NCI-H1417 treated with DMSO at 0.1 percent for 48 hours (cell line): Measurements from ENCODE around the gene OTX2.

Experiments
- DNase-seq: peaks from one replicate; lab custom pipeline; 2025; lab: John Stamatoyannopoulos, UW

Gene OTX2

DNA sequence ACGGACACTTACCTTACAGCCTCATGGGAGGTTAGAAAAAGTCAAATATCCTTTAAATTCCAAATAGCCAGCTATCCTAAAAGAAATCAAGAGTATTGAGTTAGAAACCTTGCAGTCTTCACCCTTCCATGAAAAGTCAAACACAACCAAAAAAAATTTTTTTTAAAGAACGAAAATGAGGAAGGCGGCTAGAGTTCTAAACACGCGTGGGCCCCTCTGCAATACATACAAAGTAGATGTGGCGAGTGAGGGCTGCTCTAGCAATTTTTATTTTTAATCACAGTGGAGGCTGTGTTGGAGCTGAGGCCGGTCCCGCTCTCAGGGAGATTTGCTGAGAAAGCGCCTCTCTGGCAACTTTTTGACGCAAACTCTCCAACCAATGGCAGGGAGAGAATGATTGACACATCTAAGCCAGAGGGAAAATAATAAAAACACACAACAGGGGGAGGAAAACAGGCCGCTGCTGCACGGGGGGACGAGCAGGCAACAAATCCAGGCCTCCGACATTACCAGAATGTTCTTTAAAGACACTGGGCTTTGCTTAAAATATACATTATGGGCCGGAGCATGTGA, at the start of gene OTX2:
TSS of gene OTX2 (minus strand) at position 333 of the 573 bp plus-strand sequence. CDS start 5,023 bp downstream, outside the sequence.
- DNase-seq = no peak

DNA sequence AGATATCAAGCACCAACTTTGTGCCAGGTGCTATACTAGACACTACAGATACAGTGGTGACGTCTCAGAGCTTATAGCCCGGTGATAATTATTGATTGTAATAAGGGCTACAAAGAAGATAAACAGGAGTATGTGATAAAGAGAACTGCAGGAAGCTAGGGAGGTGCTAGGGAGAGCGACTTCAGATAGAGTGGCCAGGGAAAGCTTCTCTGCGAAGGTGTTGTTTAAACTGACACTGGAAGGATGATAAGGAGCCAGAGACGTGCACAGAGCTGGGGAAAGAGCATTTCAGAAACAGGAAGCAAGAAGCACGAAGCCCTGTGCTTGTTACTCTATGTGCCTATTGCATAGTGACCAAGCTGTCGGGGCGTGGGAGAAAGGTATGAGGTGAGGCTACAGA, 48.1 kb upstream of the OTX2 start:
- DNase-seq = no peak

DNA sequence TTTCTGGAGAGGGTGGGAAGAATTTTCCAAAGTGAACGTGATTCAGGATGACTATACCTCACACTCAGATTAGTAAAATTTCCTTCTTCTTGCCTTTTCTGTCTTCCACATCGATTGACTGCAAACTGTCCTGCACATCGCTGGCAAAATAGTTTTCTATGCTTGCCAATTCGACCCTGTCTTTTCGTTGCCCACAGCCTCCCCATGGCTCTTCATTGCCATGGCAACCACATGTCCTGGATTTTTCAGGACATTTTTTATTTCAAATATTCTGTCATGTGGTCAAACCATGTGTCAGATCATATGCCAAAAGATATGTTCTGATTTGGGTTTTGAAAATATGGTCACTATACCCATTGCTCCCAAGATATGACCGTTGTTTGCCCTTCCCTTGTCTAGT, 46.9 kb upstream of the OTX2 start:
- no peak for DNase-seq

DNA sequence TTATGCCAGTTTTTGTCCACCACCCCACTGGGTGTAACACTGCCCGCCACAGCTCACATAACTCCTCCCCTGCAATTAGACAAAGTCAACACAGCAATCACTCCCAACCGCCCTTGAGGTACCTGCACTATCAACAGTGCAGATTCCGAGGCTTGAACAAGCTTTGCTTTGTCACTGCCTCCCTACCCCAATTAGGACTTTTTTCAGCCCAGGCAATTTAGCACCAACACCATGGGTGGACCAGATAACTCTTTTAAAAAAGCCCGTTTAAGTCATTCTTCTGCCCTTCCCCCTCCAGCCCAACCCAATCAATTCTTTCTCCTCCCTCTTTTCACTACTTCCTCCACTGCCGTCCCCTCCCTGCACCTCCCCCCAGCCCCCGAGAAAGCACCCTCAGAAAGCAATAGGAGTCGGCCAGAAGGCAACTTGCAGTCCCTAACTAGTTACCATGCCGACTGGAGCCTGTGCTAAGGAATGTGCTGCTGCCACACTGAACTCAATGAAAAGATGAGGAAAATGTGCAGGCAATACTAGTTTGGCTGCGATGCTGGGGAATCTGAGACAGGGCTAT, 45.7 kb upstream of the OTX2 start:
- peak; percentile 56 for DNase-seq

DNA sequence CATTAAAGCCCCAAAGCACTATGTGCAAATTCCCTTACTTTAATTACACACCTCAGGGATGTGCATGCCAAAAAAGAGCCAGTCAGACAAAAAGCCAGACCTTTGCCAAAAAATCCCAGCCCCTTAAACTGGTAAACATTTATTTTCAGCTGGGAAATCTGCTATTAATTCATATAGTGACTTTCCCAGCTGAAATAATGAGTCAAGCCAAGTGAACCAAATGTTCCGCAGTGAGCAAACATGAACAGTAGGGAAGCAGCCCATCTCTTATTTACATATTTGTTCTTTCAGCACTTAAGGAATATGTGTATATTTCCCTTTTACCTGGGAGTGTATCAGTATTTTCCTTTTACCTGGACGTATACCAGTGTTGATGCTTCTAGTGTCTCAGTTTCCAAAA, 44.0 kb upstream of the OTX2 start:
- DNase-seq = no peak

DNA sequence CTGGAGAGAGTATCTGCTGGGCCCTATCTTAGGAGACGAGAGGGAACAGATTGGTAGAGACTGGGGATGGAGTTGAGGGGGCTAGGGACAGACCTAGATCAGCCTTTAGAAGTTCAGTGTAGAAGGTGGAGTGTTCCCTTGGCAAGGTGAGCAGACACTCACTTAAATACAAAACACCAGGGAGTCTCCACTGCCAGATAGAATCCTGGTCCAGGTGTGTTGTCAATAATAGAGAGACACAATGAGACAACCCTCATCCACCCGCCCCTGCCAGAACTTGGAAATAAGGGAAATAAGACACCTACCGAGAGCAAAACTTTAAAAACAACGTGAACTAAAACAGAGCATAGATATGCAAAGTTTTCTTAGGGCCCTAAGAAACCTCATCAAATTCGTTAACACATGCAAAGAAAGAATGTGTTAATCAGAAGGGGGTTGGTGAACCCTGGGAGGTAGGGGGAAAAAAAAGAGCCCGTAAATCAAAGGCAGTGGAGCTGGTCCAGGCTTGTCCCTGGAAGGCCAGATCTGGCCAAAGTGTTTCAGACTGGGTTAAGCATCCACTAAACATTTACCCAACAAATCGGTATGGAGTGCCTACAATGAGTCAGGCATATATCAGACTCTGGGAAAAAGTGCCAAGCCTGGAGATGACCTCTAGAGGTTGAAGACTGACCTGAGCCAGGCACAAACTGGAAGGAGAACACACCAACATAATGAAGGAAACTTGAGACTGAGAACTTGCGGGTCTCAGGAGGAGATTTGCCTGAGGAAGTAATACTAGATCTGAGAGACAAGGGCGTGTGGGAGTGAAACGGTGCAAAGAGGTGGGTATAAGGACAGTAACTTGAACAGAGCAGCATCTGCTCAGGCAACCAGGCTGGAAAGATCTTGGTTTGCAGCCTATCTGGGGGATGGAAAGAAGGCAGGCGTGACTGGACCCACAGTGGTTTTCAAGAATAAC, 37.0 kb upstream of the OTX2 start:
- DNase-seq = no peak

DNA sequence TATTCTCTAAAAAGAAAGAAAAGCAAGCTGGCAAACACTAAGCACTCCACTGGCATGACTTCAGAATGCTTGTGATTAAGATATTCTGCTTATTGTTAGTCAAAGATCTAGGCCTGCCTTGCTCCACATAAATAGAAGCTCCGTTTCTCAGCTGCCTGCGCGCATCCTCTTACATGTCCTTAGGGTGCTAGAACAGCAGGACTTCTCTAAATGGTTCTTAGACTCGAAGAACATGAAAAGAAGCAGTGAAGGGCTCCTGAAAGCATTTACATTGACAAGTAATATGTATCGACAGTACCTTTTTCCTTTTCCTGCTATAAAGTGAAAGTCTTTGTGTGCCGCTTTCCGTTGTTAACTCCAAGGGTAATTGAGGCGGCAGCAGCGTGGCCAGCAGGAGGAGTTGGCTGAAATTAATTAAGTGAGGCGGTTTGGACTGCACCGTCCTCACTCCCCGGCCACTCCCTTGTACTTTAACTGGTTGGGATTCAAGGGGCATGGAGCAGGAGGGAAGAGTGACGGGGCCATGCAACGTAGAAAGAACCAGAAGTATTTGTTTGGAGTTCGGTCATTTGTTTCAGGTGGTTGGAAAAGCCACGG, 34.2 kb upstream of the OTX2 start:
- DNase-seq = no peak

DNA sequence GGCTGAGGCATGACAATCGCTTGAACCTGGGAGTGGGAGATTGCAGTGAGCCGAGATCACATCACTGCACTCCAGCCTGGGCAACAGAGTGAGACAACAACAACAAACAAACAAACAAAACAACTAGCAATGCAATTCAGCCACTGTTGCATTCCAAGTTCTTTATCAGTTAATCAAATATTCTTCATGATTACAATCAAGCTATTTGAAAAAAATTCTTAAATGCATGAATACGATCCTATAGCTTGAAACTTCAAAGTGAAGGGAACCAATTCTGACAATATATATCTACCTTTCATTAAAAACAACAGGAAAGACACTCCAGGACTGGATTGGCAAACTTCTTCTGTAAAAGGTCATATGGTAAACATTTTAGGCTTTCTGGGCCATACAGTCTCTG, 31.3 kb upstream of the OTX2 start:
- no peak for DNase-seq

DNA sequence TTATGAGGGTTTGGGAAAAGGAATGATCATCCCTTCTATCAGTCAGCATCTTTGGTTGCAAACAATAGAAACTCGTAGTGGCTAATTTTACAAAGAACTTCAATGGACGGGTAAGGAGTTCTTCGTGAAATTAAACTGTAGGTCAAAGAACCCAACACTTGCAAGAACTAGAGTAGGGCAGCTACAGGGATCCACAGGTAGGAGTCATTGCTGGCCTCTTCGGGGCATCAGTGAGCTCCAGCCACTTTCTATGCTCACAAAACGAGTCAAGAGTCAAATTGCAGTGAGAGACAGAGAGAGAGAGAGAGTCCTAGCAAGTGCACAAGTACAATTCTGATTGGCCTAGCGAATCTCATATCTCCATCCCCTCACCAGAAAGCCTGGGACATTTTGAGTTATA, 29.9 kb upstream of the OTX2 start:
- DNase-seq = no peak

DNA sequence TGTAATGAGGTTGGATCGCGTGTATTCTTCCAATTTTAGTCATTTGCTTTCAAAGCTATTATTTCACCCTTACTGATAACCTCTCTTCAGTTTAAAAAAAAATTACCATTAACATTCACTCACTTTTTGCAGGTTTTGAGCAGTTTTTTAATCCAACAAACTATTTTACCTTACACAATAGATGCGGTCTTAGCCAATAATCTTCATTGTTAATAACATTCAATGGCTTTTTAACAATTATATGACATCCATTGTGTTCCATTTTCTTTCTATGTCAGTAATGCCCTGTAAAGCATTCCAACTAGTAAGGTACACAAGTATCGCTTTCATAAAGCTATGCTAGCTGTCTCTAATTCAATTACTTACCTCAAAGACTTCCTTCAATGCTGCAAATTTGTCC, 18.9 kb upstream of the OTX2 start:
- no peak for DNase-seq

DNA sequence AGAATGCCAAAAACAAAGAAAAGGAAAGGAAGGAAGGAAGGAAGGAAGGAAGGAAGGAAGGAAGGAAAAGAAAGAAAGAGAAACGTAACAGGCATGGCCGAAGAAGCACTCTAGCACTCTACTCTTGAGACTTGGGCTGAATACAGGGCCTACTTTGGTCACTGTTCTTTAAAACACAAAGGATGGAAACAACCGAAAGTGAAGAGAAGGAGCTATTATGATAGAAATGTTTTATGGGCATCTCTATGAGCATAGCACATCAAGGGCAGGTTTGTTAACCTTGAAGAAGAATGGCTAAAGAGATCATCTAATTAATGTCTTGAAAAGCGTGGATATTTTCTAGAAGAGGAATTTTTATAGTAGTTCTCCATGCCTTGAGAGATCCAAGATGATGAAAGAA, 15.9 kb upstream of the OTX2 start:
- DNase-seq = no peak

DNA sequence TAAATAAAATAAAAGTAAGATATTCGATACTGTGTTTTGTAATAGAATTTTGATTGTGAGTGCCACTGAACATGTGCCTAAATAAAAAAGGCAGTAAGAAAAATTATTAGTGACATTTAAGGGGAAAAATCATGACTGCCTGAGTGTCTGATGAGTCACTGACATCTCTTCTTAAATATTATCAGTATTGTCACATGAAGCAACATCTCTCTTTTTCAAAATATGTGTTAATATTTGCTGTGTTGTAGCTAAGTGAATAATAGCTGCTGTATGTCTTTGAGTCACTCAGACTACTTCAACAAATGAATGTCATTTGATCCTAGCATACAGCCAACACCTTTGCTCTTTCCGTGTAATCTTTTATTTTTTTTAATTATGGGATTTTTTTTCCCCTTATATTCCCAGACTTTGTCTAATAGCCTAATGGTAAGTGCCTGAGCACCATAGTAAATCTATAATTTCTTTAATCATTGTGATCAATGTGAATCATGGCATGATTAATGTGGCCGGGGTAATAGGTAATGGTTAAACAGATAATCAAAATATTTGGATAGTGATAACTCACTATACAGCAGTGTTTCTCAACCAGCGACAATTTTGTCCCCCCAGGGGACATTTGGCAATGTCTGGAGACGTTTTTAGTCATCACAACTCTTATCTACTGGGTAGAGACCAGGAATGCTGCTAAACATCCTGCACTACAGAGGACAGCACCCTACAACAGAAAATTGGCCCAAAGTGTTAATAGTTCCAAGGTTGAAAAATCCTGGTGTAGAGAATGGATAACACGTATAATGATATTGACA, 11.7 kb upstream of the OTX2 start:
- DNase-seq = peak; percentile 33

DNA sequence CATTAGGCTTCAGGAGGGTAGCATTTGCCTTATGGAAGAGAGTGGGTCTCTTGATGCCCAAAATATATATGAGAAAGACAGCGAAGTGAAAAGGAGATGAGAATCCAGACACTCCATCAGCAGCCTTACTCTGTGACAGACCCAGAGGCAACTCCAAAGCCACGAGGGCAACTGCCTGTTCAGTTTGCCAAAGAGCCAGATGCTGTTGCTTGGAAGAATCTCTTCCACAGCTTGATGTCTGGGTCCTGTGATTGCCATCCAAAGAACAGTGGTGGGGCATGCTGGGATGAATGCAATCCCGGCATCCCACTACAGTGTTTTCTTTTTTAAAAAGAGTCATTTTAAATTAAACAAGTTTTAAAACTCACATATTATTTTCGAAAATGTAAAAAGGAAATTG, 10.9 kb upstream of the OTX2 start:
- no peak for DNase-seq

DNA sequence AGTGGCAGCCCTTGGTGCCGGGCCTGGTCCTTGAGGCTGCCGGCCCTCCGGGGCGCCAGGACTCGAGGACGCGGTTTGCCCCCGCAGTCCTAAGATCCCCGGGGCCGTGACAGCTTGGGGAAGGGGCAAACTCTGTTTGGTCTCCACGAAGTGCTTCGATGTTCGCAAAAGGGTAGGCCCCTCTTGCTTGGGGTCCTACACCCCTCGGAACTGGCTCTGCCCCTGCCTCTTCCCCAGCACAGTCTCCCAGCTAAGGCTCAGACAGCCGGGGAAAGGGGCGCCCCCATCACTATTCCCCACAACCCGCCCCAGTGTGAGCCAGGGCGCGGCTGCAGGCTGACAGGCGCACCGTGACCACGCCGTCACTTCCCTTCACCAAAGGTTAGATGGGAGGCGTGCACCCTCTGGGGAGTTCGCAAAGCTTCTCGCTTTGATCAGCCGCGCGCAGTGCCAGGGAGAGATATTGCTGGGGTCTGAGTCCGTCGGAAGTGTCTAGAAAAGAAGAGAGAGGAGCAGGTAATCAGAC, 7.2 kb upstream of the OTX2 start:
- DNase-seq = no peak

DNA sequence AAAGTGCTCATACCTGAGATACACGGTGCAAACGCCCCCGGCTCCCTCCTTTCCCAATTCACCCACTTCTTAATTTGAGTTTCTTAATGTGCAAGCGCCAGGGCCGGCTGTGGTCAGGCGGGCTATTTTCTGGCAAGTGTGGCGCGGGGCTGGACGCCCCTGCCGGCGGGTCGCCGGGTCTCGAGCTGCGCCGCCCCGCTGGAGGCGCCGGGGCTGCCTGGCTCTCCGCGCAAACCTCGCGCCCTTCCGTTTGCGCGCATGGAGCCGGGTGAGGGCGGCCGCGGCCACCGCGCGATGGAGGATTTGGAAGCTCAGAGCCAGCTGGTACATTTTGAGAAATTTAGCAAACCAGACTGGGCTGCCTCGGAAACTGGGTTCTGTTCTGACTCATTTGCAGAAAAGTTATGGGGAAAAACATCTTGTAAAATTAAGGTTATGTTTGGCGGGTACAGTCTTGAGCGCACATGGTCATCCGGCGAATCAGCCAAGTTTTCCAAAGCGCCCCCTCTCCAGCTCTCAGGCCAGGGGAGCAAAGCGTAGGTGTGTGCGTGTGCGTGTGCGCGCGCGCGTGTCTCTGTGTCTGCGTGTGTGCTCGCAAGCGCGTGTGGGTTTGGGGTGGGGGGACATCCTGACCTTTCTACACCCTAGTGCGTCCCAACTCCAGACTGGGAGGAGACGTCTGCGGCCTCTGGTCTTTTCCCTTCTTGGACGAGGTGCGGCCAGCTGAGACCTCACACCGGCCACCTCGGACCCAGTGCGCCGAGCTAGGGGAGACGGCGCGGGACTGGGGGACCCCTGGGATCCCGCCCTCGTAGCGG, 6.5 kb upstream of the OTX2 start:
- no peak for DNase-seq

DNA sequence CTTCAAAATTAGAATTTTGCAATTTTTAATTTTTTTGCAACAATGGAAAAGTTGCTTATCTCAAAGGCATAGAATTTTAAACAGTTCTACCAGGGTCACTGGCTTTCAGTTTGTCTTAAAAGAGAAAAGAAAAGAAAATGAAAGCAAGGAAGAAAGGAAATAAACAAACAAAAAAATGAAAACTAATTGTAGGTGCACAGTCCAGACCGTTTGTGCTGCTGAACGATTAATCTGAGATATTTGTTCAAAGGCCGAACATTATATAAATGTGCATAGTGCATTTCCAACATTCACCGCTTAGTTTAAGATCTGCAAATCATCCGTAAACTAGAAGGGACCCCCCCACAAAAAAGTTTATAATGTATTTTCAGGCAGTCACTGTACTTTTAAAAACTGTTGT, 5.5 kb upstream of the OTX2 start:
- DNase-seq = no peak

DNA sequence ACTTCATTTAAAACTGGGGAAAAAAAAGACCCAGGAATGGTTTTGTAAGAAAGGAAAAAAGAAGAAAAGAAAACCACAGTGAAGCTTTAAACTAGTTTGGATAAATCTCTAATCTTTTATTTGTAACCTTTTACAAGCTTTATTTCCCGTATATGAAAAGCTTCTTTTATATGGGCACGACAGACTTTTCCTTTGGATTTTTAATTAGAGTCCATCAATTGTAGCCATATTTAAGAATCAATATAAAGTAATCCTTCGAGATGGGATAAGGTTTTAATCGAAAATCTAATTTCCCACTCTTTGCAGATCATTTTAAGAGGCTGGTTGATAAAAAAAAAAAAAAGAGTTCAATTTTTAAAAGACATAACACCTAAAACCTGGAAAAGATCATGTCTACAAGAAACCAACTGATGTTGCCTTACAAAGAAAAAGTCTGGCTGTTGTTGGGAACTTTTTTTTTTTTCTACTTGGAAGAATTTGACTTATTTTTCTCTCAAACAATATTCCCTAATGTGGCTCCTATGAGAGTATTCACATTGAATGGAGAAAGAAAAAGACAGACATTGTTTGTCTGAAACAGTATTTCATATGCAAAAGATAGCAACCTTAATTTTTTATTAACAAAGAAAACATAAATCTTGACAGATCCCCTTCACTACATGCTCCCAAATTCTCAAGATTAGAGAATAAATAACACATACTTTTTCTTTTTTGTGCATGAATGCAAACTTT, 4.9 kb upstream of the OTX2 start:
- DNase-seq = no peak

DNA sequence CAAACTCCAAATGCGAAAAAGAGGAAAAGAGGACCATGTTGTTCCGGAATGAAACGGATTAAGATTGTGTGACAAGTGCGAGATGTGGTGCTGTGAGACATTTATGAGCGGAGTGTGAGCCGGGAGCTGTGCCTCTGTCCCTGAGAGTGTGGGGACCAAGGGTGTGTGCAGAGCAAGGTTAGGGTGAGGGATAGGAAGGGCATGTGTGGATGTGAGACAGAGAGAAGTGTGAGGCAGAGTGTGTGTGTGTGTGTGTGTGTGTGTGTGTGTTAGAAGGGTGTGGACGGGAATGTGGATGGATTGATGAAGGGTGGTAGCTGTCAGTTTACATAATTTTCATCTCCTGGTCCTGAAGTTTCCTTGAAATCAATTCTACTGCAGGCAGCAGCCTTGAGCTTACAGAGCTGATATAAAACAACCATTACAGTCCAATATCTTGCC, 4.3 kb upstream of the OTX2 start:
- DNase-seq = no peak

DNA sequence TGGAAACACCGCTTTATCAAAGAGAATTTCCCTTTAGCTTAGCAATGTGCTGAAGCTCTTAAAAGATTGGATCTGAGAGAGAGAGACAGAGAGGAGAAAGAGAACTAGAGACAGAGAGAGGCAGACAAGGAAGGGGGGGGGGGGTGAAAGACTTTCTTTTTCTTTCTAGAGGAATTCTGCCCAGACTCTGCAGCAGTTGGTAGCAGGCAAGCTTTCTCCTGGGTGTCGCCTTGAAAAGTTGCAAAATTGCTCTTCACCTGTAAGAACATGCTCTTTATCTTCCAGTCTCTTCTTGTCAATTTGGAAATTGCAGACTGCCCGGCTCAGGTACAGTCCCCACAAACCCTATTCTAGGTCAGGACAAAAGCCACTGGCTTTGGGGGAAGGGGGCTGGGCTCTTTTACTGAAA, 2.9 kb upstream of the OTX2 start:
- no peak for DNase-seq
